ENCODE data around the gene SIAH1.
"Not testable (repeated sequence)": the region's sequence is repeated elsewhere in the genome, so short reads cannot be mapped to it uniquely, and the experiment has no call there.

SIAH1 gene

DNA sequence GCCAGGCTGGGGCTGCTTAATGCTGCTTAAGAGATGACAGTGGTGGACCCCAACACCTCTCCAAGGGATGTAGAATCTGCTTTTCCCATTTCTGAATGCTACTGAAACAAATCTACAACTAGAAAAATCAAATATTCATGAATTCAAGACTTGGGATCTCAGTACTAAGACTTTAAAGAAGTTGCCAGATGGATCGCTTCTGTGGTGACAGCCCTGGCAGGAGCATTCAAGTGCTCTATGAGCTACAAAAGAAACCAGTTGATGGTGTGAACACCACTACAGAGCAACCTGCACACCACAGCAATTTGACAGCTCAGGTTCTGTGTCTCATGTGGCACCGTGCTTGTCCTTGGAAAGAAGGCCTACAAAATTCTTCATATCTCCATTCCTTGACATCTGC is 42.6 kb downstream of the SIAH1 start:
- in situ Hi-C loops (cut with MboI; ENCODE audit: low sequenced_read_pairs), result no loop called here

DNA sequence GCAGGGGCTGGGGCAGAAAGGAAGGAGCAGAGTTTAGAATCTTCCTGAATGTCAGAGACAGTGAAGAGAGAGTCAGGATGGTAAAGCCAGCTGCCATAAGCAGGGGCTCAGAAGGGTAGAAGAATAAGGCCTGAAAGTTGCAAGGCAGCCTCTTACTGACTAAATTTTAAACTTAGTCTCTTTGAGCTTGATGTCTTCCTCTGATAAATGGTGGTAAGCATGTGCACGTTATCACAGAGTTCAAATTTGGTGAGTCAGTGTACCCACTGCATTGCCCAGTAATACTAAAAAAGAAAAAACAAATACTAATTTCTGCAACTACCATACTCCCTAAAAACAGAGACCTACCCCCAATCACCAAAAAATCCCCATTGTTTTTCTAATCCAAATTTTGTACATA is 45.2 kb downstream of the SIAH1 start:
- in situ Hi-C loops (cut with MboI; ENCODE audit: low sequenced_read_pairs), result no loop called here

DNA sequence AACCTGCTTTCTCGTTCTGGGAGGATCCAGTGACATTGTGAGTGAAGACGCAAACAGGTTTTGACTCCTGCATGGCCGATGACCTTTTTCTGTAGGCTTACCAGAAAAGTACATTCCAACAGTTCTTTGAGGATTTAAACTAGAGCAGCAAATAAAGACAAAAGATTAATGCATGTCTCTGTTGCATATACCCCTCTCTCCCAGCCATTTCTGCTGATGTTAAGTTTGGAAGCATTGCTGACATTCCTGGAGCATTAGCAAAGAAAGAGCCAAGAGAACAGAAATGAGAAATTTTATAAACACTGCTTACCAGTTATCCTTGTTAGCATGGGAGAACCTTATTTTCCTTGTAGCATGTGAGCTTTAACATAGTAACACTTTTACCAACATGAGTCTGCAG is 49.3 kb downstream of the SIAH1 start:
- in situ Hi-C loops (cut with MboI; ENCODE audit: low sequenced_read_pairs), result no loop called here

DNA sequence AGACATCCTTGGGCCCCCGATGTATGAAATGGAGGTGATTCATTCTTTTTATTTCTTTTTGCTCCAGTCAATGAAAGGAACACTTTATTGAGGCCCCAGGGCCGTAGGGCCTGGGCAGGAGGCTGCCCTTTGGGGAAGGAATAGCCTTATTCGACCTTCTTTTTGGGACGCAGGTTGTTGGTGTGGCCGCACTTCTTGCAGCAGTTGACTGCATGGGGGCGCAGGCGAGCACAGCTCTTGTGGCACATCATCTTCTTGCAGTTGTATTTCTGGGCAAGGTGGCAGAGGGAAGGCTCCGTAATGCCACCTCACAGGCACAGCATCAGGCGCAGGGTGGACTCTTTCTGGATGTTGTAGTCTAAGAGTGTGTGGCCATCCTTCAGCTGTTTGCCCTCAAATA is 50.9 kb downstream of the SIAH1 start:
- in situ Hi-C loops (cut with MboI; ENCODE audit: low sequenced_read_pairs), result no loop called here

DNA sequence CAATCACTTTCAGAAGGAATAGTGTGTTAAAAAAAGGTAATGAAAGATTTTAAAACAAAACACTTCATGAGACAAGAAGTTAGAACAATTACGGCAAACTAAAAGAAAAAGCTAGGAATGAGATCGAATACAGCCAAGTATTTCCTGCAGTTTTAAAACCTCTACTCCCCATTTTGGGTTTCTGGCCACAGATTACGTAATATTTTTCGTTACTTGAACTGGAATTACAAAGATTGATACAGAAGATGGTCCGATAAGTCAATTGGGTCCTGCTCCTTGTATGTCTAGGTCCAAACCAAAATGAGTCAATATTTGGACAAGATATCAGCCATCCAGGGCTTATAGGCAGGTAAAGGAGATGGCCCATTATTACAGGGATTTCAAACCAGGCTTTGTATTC is 52.2 kb downstream of the SIAH1 start:
- in situ Hi-C loops (cut with MboI; ENCODE audit: low sequenced_read_pairs), result no loop called here

DNA sequence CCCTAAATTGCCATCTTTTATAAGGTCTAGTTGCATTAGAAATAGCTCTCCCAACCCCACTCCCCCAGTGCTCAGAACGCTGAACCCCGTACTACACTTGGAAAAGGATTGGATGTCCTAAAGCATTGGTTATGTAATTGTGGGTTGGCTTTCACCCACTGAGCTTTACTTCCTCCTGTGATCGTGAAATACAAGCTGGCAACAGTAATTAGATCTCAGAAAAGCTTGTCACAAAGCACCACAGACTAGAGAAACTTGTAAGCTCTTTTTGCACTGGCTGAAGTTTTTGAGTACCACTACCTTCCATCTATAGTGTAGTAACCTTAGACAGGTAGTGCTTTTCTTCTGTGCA is 54.4 kb downstream of the SIAH1 start:
- in situ Hi-C loops (cut with MboI; ENCODE audit: low sequenced_read_pairs), result no loop called here

DNA sequence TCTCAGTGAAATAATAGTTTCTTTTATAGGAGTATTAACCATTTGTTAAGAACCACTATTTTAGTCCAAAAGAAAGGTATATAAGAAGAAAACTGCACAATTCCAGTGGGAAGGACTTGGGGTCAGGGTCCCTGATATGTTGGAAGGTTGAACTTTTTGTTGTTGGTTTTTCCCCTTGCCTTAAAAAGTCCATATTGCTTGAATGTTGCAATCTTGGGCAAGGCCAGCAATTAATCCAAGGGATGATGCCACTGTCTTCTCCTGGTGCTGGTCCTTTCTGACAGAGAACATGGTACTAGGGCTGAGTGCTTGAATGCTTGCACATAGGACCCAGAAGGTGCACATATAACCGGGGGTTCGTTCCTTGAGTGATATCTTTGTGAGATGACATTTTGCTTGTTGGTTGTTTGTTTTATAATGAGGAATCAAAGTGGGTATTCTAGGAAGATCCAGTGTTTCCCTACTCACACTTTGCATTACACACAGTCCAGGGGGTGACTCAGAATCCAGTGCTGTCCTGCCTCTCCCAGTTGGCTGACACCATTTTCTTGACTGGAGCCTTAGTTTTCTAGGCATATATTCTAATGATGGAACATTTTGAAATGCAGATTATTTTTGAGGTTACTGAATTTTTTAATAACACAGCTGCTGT is 54.9 kb downstream of the SIAH1 start:
- in situ Hi-C loops (cut with MboI; ENCODE audit: low sequenced_read_pairs), result no loop called here

DNA sequence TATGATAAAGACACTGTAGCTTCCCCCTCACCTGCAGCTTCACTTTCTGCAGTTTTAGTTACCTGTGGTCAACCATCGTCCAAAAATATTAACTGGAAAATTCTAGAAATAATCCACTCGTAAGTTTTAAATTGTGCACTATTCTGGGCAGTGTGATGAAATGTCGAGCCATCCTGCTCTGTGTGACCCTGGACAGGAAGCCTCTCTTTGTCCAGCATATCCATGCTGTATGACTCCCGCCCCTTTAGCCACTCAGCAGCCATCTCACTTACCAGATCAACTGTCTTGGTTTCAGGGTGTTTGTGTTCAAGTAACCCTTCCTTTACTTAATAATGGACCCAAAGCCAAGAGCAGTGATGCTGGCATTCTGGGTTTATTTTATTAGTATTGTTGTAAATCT is 56.1 kb downstream of the SIAH1 start:
- in situ Hi-C loops (cut with MboI; ENCODE audit: low sequenced_read_pairs), result no loop called here

DNA sequence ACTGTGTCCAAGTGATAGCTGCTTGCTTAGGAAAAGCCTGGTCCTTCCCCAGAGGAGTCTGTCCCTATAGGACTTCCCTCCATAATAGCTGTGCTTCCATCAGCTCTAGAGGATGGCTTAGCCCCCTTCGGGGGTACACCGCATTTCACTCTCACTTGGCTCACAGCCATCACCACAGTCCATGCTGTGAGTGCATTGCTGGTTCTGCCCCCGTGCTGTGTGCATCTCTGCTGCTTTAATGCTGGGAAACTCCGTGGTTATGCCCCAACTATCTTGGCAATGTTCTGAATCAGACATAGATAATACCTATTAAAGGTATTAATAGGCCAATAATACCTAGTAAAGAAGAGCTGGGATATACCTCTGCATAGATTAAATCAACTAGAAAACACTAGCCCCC is 58.3 kb downstream of the SIAH1 start:
- in situ Hi-C loops (cut with MboI; ENCODE audit: low sequenced_read_pairs), result no loop called here

DNA sequence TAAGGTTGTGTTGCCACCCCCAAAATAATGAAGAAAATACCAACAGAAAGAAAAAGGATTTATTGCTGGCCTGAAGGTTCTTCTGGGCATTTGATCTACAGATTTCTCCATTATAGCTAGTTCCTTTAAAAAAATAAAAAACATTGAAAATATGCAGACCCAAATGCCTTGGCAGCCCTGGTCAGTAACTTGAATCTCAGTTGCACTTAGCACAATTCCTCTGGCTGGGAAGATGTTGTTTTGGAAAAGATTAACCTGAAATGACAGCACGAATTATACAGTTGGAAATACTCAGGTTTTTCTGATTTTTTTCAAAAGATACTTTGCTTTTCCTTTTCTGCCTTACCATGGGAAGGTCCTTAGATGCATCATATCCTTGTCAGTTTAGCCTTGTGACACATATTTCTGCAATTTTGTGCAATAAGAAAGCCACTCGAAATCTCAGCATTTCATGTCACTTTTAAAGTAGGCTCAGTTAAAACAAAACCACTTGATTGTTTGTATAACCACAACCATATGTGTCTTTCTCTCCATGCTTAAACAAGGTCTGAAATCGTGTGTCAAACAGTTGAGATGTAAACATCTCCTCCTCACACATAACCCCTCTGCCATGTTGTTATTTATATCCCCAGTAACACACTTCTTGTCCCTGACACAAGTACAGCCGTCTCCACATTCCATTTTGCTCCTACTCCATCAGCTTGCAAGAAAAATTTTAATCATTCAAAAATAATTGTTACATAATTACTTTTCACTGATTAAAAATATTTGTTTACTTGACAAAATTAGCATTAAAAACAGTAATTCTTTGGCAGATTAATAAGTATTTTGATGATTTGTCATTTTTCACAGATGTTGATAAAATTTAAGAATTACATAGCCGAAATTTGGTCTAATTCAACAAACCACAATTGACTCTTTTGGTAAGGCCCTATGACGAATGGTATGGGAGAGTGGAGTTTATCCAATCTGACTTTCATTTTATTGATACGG is 61.1 kb downstream of the SIAH1 start:
- in situ Hi-C loops (cut with MboI; ENCODE audit: low sequenced_read_pairs), result no loop called here

DNA sequence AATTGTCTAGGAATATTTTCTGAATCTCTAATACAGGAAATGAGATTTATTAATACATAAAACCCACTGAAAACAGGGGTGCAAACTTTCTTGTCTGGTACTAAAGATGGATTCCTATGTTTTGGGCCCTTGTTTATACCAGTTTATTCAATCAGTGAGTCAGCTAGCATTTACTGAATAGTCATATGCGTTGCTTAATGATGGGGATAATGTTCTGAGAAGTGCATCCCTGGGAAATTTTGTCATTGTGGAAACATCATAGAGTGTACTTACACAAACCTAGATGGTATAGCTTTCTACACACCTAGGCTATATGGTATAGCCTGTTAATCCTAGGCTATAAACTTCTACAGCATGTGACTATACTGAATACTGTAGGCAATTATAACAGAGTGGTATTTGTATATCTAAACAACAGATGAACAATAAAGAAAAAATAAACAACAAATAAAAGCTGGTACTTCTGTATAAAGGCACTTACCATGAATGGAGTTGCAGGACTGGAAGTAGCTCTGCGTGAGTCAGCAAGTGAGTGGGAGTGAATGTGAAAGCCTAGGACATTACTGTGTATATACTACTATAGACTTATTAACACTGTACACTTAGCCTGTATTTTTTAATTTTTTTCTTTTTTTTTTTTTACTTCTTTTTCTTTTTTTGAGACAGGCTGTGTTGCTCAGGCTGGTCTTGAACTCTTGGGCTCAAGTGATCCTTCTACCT is 63.7 kb downstream of the SIAH1 start:
- in situ Hi-C loops (cut with MboI; ENCODE audit: low sequenced_read_pairs), result no loop called here

DNA sequence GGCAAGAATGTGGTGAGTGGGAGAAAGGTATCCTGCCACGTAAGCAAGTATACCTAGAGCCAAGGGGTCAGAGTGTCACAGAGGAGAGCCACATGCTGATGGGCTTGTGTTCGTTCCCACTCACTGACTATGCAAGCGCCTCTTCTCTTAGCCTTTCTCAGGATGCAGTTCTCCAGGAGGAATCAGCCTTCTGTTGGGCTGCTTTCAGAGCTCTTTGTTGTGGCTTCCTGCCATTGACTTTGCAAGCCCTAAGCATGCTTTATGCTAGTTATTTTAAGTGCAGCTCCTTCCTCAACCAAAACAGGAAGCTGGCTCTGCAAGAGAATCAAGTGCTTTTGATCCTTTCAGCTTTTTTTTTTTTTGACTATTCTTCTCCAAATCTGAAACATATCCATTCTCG is 66.6 kb downstream of the SIAH1 start:
- in situ Hi-C loops (cut with MboI; ENCODE audit: low sequenced_read_pairs), result no loop called here

DNA sequence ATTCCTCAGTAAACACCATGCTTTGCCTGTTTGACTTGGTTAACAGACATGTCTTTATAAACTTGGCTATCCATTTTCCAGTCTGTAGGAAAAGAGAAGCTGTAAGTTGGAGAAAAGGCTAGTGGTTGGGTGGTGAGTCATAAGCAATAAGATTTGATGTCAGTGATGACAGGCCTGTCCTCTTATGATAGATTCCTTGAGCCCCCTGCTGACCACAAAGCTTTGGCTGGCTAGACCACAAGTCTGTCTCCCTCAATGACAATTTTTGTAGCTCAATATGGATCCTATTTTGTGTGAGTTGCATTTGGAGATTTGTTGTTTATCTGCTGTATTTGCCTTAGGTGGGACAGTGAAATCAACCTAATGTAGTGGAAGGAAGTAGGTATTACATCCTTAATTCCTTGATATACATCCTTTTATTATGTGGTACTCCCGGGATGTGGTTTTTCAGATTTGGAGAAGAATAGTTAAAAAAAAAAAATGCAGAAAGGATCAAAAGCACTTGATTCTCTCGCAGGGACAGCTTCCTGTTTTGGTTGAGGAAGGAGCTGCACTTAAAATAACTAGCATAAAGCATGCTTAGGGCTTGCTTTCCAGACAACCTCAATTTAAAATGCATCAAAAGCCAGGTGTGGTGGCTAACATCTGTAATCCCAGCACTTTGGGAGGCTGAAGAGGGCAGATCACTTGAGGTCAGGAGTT is 67.4 kb downstream of the SIAH1 start:
- in situ Hi-C loops (cut with MboI; ENCODE audit: low sequenced_read_pairs), result no loop called here

DNA sequence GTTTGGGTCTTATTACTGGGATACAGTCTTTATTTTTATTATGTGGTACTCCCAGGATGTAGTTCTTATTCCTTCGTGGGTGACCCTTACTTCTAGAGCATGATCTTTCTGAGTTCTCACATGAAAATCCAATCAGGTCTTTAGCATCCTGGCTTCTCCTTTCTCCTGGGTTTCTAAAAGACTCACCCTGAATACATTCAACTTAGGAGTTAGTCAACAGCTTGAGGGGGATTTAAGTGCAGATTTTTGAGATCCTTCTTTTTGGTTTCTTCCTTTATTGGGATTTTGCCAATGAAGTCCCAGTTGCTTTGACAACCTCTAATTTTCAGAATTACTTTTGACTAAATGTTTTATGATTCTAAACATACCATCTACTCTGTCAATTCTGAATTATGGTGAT is 68.2 kb downstream of the SIAH1 start:
- in situ Hi-C loops (cut with MboI; ENCODE audit: low sequenced_read_pairs), result no loop called here

DNA sequence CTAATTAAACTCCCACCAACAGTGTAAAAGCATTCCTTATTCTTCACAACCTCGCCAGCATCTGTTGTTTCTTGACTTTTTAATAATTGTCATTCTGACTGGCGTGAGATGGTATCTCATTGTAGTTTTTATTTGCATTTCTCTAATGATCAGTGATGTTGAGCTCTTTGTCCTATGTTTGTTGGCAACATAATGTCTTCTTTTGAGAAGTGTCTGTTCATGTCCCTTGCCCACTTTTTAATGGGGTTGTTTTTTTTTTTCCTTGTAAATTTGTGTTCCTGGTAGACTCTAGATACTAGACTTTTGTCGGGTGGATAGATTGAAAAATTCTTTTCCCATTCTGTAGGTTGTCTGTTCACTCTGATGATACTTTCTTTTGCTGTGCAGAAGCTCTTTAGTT is 71.3 kb downstream of the SIAH1 start:
- in situ Hi-C loops (cut with MboI; ENCODE audit: low sequenced_read_pairs), result not testable (repeated sequence)

DNA sequence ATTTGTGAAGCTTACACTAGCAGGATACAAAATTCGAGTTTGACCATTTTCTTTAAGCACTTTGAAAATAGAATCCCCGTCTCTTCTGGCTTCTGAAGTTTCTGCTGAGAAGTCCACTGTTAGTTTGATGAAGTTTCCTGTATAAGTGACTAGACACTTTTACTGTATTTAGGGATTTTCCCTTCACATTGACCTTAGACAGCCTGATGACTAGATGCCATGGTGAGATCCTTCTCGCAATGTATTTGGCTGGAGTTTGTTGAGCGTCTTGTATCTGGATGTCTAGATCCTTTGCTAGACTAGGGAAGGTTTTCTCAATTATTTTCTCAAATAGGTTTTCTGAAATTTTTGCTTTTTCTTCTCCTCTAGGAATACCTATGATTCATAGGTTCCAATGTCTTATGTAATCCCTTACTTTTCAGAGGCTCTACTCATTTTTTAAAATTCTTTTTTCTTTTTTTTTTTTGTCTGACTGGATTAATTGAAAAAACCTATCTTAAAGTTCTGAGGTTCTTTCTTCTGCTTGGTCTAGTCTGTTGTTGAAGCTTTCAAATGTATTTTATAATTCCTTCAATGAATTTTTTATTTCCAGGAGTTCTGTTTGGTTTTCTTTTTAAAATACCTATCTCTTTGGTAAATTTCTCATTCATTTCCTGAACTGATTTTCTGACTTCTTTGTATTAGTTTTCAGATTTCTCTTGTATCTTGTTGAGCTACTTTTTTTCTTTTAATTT is 74.1 kb downstream of the SIAH1 start:
- in situ Hi-C loops (cut with MboI; ENCODE audit: low sequenced_read_pairs), result no loop called here

All from HL-60/S4 treated with phorbol 12-myristate 13-acetate at 8.2 ng/mL for 4 days and 3 days (cell line).